Mesenteric fat pad (tissue), 1 donor: Measurements from ENCODE around the gene OCIAD2. TPM values are rescaled to one million over a fixed set of nuclear protein-coding genes. Genes with fewer than 3 reads are reported as not detected.
"Not testable (repeated sequence)": the region's sequence is repeated elsewhere in the genome, so short reads cannot be mapped to it uniquely, and the experiment has no call there.

Experiments used
- DNase-seq: peaks from one replicate; pipeline ENCODE4 v3.0.0-alpha.2; 2020; ENCODE audit warnings: low spot score
- total RNA-seq: library from RNA; stranded (reverse); fragmentation: NEBNext Ultra II Directional; extraction: Animal tissue kit (Norgen Biotek cat#: 25700); gene quantifications from one replicate; pipeline ENCODE4 v1.2.1, GENCODE V29; 2021
- donor health status: DM: yes; HTN: yes; CAD: no.

OCIAD2 gene
- total RNA-seq, 1 donor from 2014 or later, result 4.5 TPM

GRCh38 chr4:48907706-48908477 is 1.3 kb upstream of the OCIAD2 start:
- no peak for DNase-seq

- DNase-seq, result no peak
These were observed 1.1 kb downstream of the OCIAD2 start for GRCh38 chr4:48905363-48906015.

GRCh38 chr4:48904541-48905142 is 1.9 kb downstream of the OCIAD2 start:
- no peak for DNase-seq

GRCh38 chr4:48904101-48904500 is 2.5 kb downstream of the OCIAD2 start:
- DNase-seq, result no peak

- DNase-seq, result no peak
These were observed 4.3 kb downstream of the OCIAD2 start for GRCh38 chr4:48902266-48902665.

GRCh38 chr4:48901196-48901595 is 5.4 kb downstream of the OCIAD2 start:
- no peak for DNase-seq

- no peak for DNase-seq
These were observed 6.6 kb downstream of the OCIAD2 start for GRCh38 chr4:48899950-48900349.

GRCh38 chr4:48899432-48899749 is 7.2 kb downstream of the OCIAD2 start:
- DNase-seq, result no peak

GRCh38 chr4:48898733-48899431 is 7.7 kb downstream of the OCIAD2 start:
- DNase-seq, result no peak

GRCh38 chr4:48896845-48897244 is 9.7 kb downstream of the OCIAD2 start:
- DNase-seq, result no peak

- DNase-seq, result no peak
These were observed 15.4 kb downstream of the OCIAD2 start for GRCh38 chr4:48891028-48891619.

GRCh38 chr4:48889750-48890149 is 16.8 kb downstream of the OCIAD2 start:
- DNase-seq, result not testable (repeated sequence)

GRCh38 chr4:48881646-48882045 is 24.9 kb downstream of the OCIAD2 start:
- DNase-seq, result not testable (repeated sequence)

- DNase-seq, result no peak
These were observed 26.8 kb downstream of the OCIAD2 start for GRCh38 chr4:48879561-48880442.

- DNase-seq, result no peak
These were observed 28.6 kb downstream of the OCIAD2 start for GRCh38 chr4:48877827-48878535.

- not testable (repeated sequence) for DNase-seq
These were observed 41.9 kb downstream of the OCIAD2 start for GRCh38 chr4:48864696-48865095.

- DNase-seq, result no peak
These were observed 42.8 kb downstream of the OCIAD2 start for GRCh38 chr4:48863728-48864127.

- DNase-seq, result no peak
These were observed 43.9 kb downstream of the OCIAD2 start for GRCh38 chr4:48862661-48863060.

- DNase-seq, result no peak
These were observed 44.5 kb downstream of the OCIAD2 start for GRCh38 chr4:48862038-48862437.

- DNase-seq, result no peak
These were observed 48.4 kb downstream of the OCIAD2 start for GRCh38 chr4:48858130-48858529.
